HepG2 (cell line): Measurements from ENCODE around the gene LDLRAD4. TPM values are rescaled to one million over a fixed set of nuclear protein-coding genes. Genes with fewer than 3 reads are reported as not detected.

Experiments
- ASH2L ChIP-seq: fragments of 300-600, 200-600 bp; sonication (generic); IDR thresholded peaks from 2 replicates; pipeline ENCODE4 v1.7.0; 2017; ENCODE audit warnings: low read depth, mild to moderate bottlenecking, moderate library complexity, mixed read lengths, low read length; ENCODE audit not compliant: insufficient read length
- ELF3 ChIP-seq: IDR thresholded peaks from 2 replicates; pipeline ENCODE4 v1.6.1; 2016; ENCODE audit warnings: missing genetic modification reagents, missing compliant biosample characterization
- GMEB2 ChIP-seq: IDR thresholded peaks from 2 replicates; pipeline ENCODE4 v1.6.1; 2016; ENCODE audit warnings: missing biosample characterization, missing genetic modification reagents, low read depth
- MEF2D ChIP-seq: sonication (generic); formaldehyde crosslinking; IDR thresholded peaks from 2 replicates; pipeline ENCODE4 v1.5.1; 2020; ENCODE audit warnings: mild to moderate bottlenecking, missing genetic modification reagents
- NFKBIZ ChIP-seq: IDR thresholded peaks from 2 replicates; pipeline ENCODE4 v1.6.1; 2018; ENCODE audit warnings: missing genetic modification reagents, missing compliant biosample characterization
- PCBP1 ChIP-seq: fragments of 200-400 bp; formaldehyde crosslinking; IDR thresholded peaks from 2 replicates; pipeline ENCODE4 v1.6.1; 2017; ENCODE audit warnings: mild to moderate bottlenecking, low read depth, low read length, borderline replicate concordance
- SP4 ChIP-seq: sonication (generic); formaldehyde crosslinking; IDR thresholded peaks from 2 replicates; pipeline ENCODE4 v1.8.1; 2023; ENCODE audit warnings: mild to moderate bottlenecking, missing genetic modification reagents
- SRY ChIP-seq: sonication (generic); formaldehyde crosslinking; IDR thresholded peaks from 2 replicates; pipeline ENCODE4 v1.8.0; 2022; ENCODE audit warnings: mild to moderate bottlenecking, missing genetic modification reagents
- STAT5B ChIP-seq: sonication (generic); formaldehyde crosslinking; IDR thresholded peaks from 2 replicates; pipeline ENCODE4 v1.4.0; 2020; ENCODE audit warnings: missing genetic modification reagents
- U2AF2 ChIP-seq: fragments of 200-400 bp; formaldehyde crosslinking; IDR thresholded peaks from 2 replicates; pipeline ENCODE4 v1.6.1; 2017; ENCODE audit warnings: low read depth, mild to moderate bottlenecking, low read length
- YEATS2 ChIP-seq: sonication (generic); formaldehyde crosslinking; IDR thresholded peaks from 2 replicates; pipeline ENCODE4 v1.4.0; 2020; ENCODE audit warnings: missing genetic modification reagents, borderline replicate concordance
- ZBTB10 ChIP-seq: sonication (generic); formaldehyde crosslinking; IDR thresholded peaks from 2 replicates; pipeline ENCODE4 v1.4.0; 2020; ENCODE audit warnings: missing genetic modification reagents, borderline replicate concordance
- ZFX ChIP-seq: sonication (generic); formaldehyde crosslinking; IDR thresholded peaks from 2 replicates; pipeline ENCODE4 v1.4.0; 2020; ENCODE audit warnings: mild to moderate bottlenecking, low read depth, missing genetic modification reagents, moderate library complexity
- ZHX1 ChIP-seq: sonication (generic); formaldehyde crosslinking; IDR thresholded peaks from 2 replicates; pipeline ENCODE4 v1.8.1; 2022; ENCODE audit warnings: low read depth, mild to moderate bottlenecking, missing genetic modification reagents
- ZNF343 ChIP-seq: sonication (generic); formaldehyde crosslinking; IDR thresholded peaks from 2 replicates; pipeline ENCODE4 v1.4.0; 2020; ENCODE audit warnings: mild to moderate bottlenecking, missing genetic modification reagents
- ZNF616 ChIP-seq: sonication (generic); formaldehyde crosslinking; IDR thresholded peaks from 2 replicates; pipeline ENCODE4 v1.5.0; 2020; ENCODE audit warnings: low read depth, mild to moderate bottlenecking, missing genetic modification reagents
- ZNF704 ChIP-seq: sonication (generic); formaldehyde crosslinking; IDR thresholded peaks from 2 replicates; pipeline ENCODE4 v1.8.1; 2023; ENCODE audit warnings: mild to moderate bottlenecking, inconsistent platforms, moderate library complexity, missing genetic modification reagents, borderline replicate concordance
- ZNF768 ChIP-seq: sonication (generic); formaldehyde crosslinking; IDR thresholded peaks from 2 replicates; pipeline ENCODE4 v1.4.0; 2020; ENCODE audit warnings: missing genetic modification reagents
- ZSCAN25 ChIP-seq: sonication (generic); formaldehyde crosslinking; IDR thresholded peaks from 2 replicates; pipeline ENCODE4 v1.8.0; 2022; ENCODE audit warnings: mild to moderate bottlenecking, missing genetic modification reagents
- ZSCAN5A ChIP-seq: sonication (generic); formaldehyde crosslinking; IDR thresholded peaks from 2 replicates; pipeline ENCODE4 v1.8.0; 2022; ENCODE audit warnings: mild to moderate bottlenecking, missing genetic modification reagents, borderline replicate concordance
- polyA plus RNA-seq, 8 experiments: library from polyadenylated mRNA; depleted of rRNA in 3 of 8; stranded (reverse) in 7 of 8; unstranded in 1 of 8; fragments of >200 nt; fragmentation: Illumina TruSeq in 4 of 8; extraction: Trizol in 4 of 8; gene quantifications; 2 replicates each; pipeline versions ENCODE4 v1.2.1 to v1.2.3, GENCODE V29; 2011 to 2016; ENCODE audit warnings: low read depth in 4 of 8, missing spikeins in 1 of 8, mixed read lengths in 1 of 8; ENCODE audit not compliant: insufficient read depth in 1 of 8
- total RNA-seq, 5 experiments: library from RNA; depleted of rRNA; stranded (reverse); fragments of >200 nt; fragmentation: Illumina TruSeq; extraction: Trizol; gene quantifications; 2 replicates each; pipeline ENCODE4 v1.2.3, GENCODE V29; 2016; ENCODE audit warnings: low read depth in 1 of 5

The LDLRAD4 gene
- total and polyA plus RNA-seq, 2 of the 13 experiments (the other 11 are each of a cell fraction or from before 2014, with no cell fraction given), result 13.6 to 20.9 TPM

GRCh38 chr18:13471198-13471845 lies 252.8 kb downstream of the LDLRAD4 start (continued):
- TF ChIP-seq GMEB2 (CRISPR knock-in tag) (no peak), NFKBIZ (CRISPR knock-in tag) (no peak), U2AF2 (no peak), ZNF768 (CRISPR knock-in tag) (no peak), YEATS2 (no peak), ZBTB10 (CRISPR knock-in tag) (no peak), ZNF704 (CRISPR knock-in tag) (no peak), ZFX (CRISPR knock-in tag) (0 out of 2 replicates have a peak, but pooled peaks have one; percentile 22), ASH2L (no peak), PCBP1 (no peak), ZNF616 (no peak), ZHX1 (0 out of 2 replicates have a peak, but pooled peaks have one; percentile 37), ZNF343 (CRISPR knock-in tag) (no peak), SP4 (CRISPR knock-in tag) (no peak), ZSCAN5A (CRISPR knock-in tag) (no peak), STAT5B (CRISPR knock-in tag) (no peak), SRY (CRISPR knock-in tag) (no peak), MEF2D (CRISPR knock-in tag) (no peak), ZSCAN25 (CRISPR knock-in tag) (no peak), ELF3 (CRISPR knock-in tag) (no peak)
